Endothelial cell of umbilical vein (primary cell): ENCODE measurements around the gene CALHM6. TPM values are rescaled to one million over a fixed set of nuclear protein-coding genes. Genes with fewer than 3 reads are reported as not detected.

ENCODE experiments used
- BruUV-seq: library from RNA; stranded (reverse); fragments of 400-500 nt; replicated peaks from 2 replicates; lab custom pipeline; 2021; lab: Mats Ljungman, UMichigan
- CTCF ChIA-PET: fragments of 300-600, 350-600 bp; sonication (Branson Sonifier 250); formaldehyde crosslinking; loops from one replicate; lab custom pipeline; 2021; ENCODE audit warnings: antibody characterized with exemption, inconsistent platforms; lab: Charles Lee
- POLR2A ChIA-PET: fragments of 300-600, 350-600 bp; sonication (Branson Sonifier 250); formaldehyde crosslinking; loops from one replicate; lab custom pipeline; 2021; ENCODE audit warnings: antibody characterized with exemption, inconsistent platforms; lab: Charles Lee
- DNase-seq: peaks from one replicate; pipeline ENCODE4 v3.0.0-alpha.2; 2011; ENCODE audit warnings: low read depth, low spot score
- FAIRE-seq: peaks from 2 replicates; lab custom pipeline; 2011; peaks lifted over from hg19 to GRCh38; lab: Jason Lieb, UNC
- H2AFZ ChIP-seq: 2 replicates; pipeline ENCODE4 v1.6.0; 2012; ENCODE audit warnings: low read depth, low read length, control low read depth, inconsistent platforms
- H3K27ac ChIP-seq: 2 replicates; pipeline ENCODE4 v1.5.1; 2011; ENCODE audit warnings: low read depth, mild to moderate bottlenecking, control low read depth, low read length, moderate library complexity; ENCODE audit not compliant: insufficient read depth
- H3K27me3 ChIP-seq, 2 experiments: 2 replicates each; pipeline versions ENCODE4 v1.6.0 to v1.6.1; 2011; ENCODE audit warnings: low read length in 2 of 2, mixed read lengths in 1 of 2; ENCODE audit not compliant: control insufficient read depth in 2 of 2, insufficient read depth in 2 of 2
- H3K36me3 ChIP-seq, 2 experiments: 2 replicates in 1 of 2; 3 replicates in 1 of 2; pipeline ENCODE4 v1.5.1; 2011; ENCODE audit warnings: low read length in 2 of 2, mild to moderate bottlenecking in 1 of 2, moderate library complexity in 1 of 2; ENCODE audit not compliant: control insufficient read depth in 2 of 2, insufficient read depth in 2 of 2; ENCODE audit errors: extremely low read depth in 1 of 2
- H3K4me1 ChIP-seq: 3 replicates; pipeline ENCODE4 v1.5.1; 2011; ENCODE audit warnings: mild to moderate bottlenecking, low read length; ENCODE audit not compliant: control insufficient read depth, insufficient read depth; ENCODE audit errors: extremely low read depth
- H3K4me2 ChIP-seq: 2 replicates; pipeline ENCODE4 v1.6.1; 2011; ENCODE audit warnings: low read length, control low read depth, mixed read lengths; ENCODE audit not compliant: insufficient read depth
- H3K4me3 ChIP-seq, 3 experiments: fragments of 200-600 bp in 1 of 3; sonication (generic), shearing (Covaris generic) in 1 of 3; replicated peaks in 1 of 3; 2 replicates each; pipeline ENCODE4 v1.5.1; 2011 to 2016; ENCODE audit warnings: control low read depth in 3 of 3, low read length in 3 of 3, mild to moderate bottlenecking in 2 of 3, inconsistent platforms in 1 of 3, low read depth in 1 of 3, moderate library complexity in 1 of 3; ENCODE audit not compliant: insufficient read depth in 1 of 3
- H3K79me2 ChIP-seq: 2 replicates; pipeline ENCODE4 v1.6.0; 2012; ENCODE audit warnings: low read length, inconsistent platforms; ENCODE audit not compliant: control insufficient read depth, insufficient read depth
- H3K9ac ChIP-seq: replicated peaks from 2 replicates; pipeline ENCODE3; 2011; ENCODE audit warnings: low read length, control low read depth; ENCODE audit not compliant: insufficient read depth; ENCODE audit errors: extremely low read depth
- H3K9me1 ChIP-seq: replicated peaks from 3 replicates; pipeline ENCODE4 v1.6.0; 2011; ENCODE audit warnings: mild to moderate bottlenecking, low read length; ENCODE audit not compliant: control insufficient read depth, insufficient read depth; ENCODE audit errors: extremely low read depth
- H3K9me3 ChIP-seq: replicated peaks from 2 replicates; pipeline ENCODE4 v1.5.1; 2012; ENCODE audit warnings: low read length, inconsistent platforms; ENCODE audit not compliant: control insufficient read depth, insufficient read depth
- H4K20me1 ChIP-seq: replicated peaks from 2 replicates; pipeline ENCODE3; 2011; ENCODE audit warnings: mild to moderate bottlenecking, low read length; ENCODE audit not compliant: control insufficient read depth, insufficient read depth; ENCODE audit errors: extremely low read depth
- EZH2 ChIP-seq: IDR thresholded peaks from 2 replicates; pipeline ENCODE4 v1.6.1; 2012; ENCODE audit warnings: borderline replicate concordance, low read depth, mild to moderate bottlenecking, moderate library complexity, low read length, inconsistent platforms; ENCODE audit not compliant: severe bottlenecking
- FOS ChIP-seq: IDR thresholded peaks from 2 replicates; pipeline ENCODE4 v1.6.1; 2011; ENCODE audit warnings: mild to moderate bottlenecking, low read length, moderate library complexity, borderline replicate concordance; ENCODE audit not compliant: insufficient read depth
- GATA2 ChIP-seq: IDR thresholded peaks from 2 replicates; pipeline ENCODE4 v1.7.0; 2011; ENCODE audit warnings: low read depth, mild to moderate bottlenecking, moderate library complexity, mixed read lengths, low read length; ENCODE audit not compliant: insufficient read length, insufficient read depth
- JUN ChIP-seq: IDR thresholded peaks from 2 replicates; pipeline ENCODE4 v1.6.1; 2011; ENCODE audit warnings: borderline replicate concordance, low read depth; ENCODE audit not compliant: insufficient read length, insufficient read depth
- MYC ChIP-seq: IDR thresholded peaks from one replicate; pipeline ENCODE4 v1.6.1; 2011; ENCODE audit warnings: mild to moderate bottlenecking, low read depth, low read length
- POLR2A ChIP-seq: IDR thresholded peaks from 2 replicates; pipeline ENCODE4 v1.6.1; 2012; ENCODE audit warnings: low read depth, mild to moderate bottlenecking, control low read depth, low read length
- POLR2AphosphoS5 ChIP-seq: IDR thresholded peaks from 2 replicates; pipeline ENCODE4 v1.6.1; 2012; ENCODE audit warnings: low read depth, mild to moderate bottlenecking, control low read depth, low read length, moderate library complexity; ENCODE audit not compliant: insufficient read depth
- dilution Hi-C: fragments of 300-500 bp; cut with MboI; formaldehyde crosslinking; loops from one replicate; pipeline ENCODE4 v1.15.0; 2019; ENCODE audit warnings: low sequenced_read_pairs; ENCODE audit not compliant: extremely low pct_ligation_motif_present
- intact Hi-C: fragments of 100-400 bp; cut with micrococcal nuclease; formaldehyde crosslinking; loops from one replicate; pipeline ENCODE4 v1.10.0; 2022
- polyA plus RNA-seq, 4 experiments: library from polyadenylated mRNA; depleted of rRNA in 3 of 4; stranded (reverse) in 3 of 4; unstranded in 1 of 4; fragments of >200 nt; gene quantifications; 2 replicates each; pipeline versions ENCODE4 v1.2.1 to v1.2.3, GENCODE V29; 2011 to 2012; ENCODE audit warnings: missing spikeins in 1 of 4
- total RNA-seq: library from RNA; stranded (reverse); gene quantifications from 2 replicates; pipeline ENCODE4 v1.2.3, GENCODE V29; 2021
- TF ChIP-seq, protein P1 (sequence below): IDR thresholded peaks from 2 replicates; pipeline ENCODE4 v1.6.1; 2011; ENCODE audit not compliant: insufficient read depth, insufficient read length
- TF ChIP-seq, protein P2 (sequence below), 2 donors: IDR thresholded peaks; 1 replicate in 1 of 2; 2 replicates in 1 of 2; pipeline ENCODE4 v1.5.1; 2011; ENCODE audit warnings: low read length in 2 of 2, mild to moderate bottlenecking in 2 of 2, moderate library complexity in 2 of 2, control low read depth in 1 of 2, inconsistent platforms in 1 of 2, low read depth in 1 of 2; ENCODE audit not compliant: insufficient read depth in 1 of 2; ENCODE audit errors: extremely low read depth in 1 of 2

Gene CALHM6
- total and polyA plus RNA-seq, 2 donors (not counting 3 experiments of a cell fraction or from before 2014, with no cell fraction given), result 0.08 TPM; not detected in 1

DNA sequence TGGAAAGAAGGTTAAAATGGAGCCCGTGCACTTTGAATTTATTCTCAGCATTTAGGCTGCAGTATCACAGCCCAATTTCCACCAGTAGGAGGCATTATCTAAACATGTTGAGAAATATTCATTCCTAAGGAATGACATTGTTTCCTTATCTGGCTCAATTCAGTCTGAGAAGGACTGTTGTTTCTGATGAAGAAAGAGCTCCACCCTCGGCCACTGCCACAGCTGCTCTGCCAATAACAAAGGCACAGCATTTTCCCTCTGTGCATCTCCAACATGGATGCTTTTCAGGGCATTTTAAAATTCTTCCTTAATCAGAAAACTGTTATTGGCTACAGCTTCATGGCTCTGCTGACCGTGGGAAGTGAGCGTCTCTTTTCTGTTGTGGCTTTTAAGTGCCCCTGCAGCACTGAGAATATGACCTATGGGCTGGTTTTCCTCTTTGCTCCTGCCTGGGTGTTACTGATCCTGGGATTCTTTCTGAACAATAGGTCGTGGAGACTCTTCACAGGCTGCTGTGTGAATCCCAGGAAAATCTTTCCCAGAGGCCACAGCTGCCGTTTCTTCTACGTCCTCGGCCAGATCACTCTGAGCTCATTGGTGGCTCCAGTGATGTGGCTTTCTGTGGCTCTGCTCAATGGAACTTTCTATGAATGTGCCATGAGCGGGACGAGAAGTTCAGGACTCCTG lies 50.4 kb downstream of the CALHM6 start, which contains the start of gene CALHM5:
TSS of gene CALHM5 (plus strand) at position 216 of the 687 bp plus-strand sequence. CDS start at position 274, 58 bp downstream.
- intact Hi-C loops, result loop anchor here (1.0 to 5.0 kb wide), 7 partner anchors 17 to 294 kb away; partner anchors contain the start of genes DSE and RWDD1
- H3K79me2 ChIP-seq, result peaks cover 8% of the 10 kb centered on the region
- peaks cover 19% of the 10 kb centered on the region for H3K4me1 ChIP-seq
- H3K4me2 ChIP-seq, result peak within 1 kb of the TSS; percentile 89
- peak within 1 kb of the TSS; percentile 95 for H3K27ac ChIP-seq
- peak within 1 kb of the TSS; percentile 26 to 82 (median 35) for H3K4me3 ChIP-seq
- no peaks in the 10 kb centered on the region for H3K9me1 ChIP-seq
- FAIRE-seq, result peak; percentile 84
- no peaks in the 10 kb centered on the region for H4K20me1 ChIP-seq
- ChIA-PET POLR2A (interaction anchor here (0.7 to 1.2 kb wide), 3 partner anchors 60 to 232 kb away, joined by 3 to 4 read pairs (median 4); partner anchors contain the start of genes DSE, RWDD1 and TSPYL1), CTCF (interaction anchor here (0.6 to 6.2 kb wide), 64 partner anchors 10 to 335 kb away, joined by 3 to 72 read pairs (median 5); partner anchors contain the start of genes CALHM6, DSE, RSPH4A and RWDD1)
- TF ChIP-seq FOS, result no peak
- peak; percentile 46 for TF ChIP-seq GATA2
- TF ChIP-seq, protein P1, sequence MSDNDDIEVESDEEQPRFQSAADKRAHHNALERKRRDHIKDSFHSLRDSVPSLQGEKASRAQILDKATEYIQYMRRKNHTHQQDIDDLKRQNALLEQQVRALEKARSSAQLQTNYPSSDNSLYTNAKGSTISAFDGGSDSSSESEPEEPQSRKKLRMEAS, result no peak
- TF ChIP-seq POLR2AphosphoS5, result no peak
- TF ChIP-seq JUN, result peak; percentile 79
- peak; percentile 67 for TF ChIP-seq POLR2A
- TF ChIP-seq, protein P2, sequence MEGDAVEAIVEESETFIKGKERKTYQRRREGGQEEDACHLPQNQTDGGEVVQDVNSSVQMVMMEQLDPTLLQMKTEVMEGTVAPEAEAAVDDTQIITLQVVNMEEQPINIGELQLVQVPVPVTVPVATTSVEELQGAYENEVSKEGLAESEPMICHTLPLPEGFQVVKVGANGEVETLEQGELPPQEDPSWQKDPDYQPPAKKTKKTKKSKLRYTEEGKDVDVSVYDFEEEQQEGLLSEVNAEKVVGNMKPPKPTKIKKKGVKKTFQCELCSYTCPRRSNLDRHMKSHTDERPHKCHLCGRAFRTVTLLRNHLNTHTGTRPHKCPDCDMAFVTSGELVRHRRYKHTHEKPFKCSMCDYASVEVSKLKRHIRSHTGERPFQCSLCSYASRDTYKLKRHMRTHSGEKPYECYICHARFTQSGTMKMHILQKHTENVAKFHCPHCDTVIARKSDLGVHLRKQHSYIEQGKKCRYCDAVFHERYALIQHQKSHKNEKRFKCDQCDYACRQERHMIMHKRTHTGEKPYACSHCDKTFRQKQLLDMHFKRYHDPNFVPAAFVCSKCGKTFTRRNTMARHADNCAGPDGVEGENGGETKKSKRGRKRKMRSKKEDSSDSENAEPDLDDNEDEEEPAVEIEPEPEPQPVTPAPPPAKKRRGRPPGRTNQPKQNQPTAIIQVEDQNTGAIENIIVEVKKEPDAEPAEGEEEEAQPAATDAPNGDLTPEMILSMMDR (IDR thresholded peaks at IDR 0.05; ENCODE audit: extremely low read depth in 1 of 2, insufficient read depth in 1 of 2, low read depth in 1 of 2, low read length in 2 of 2), result peak; percentile 55 to 67
- no peak for TF ChIP-seq EZH2
- no peak for TF ChIP-seq MYC
- TSS peak; percentile 73 for BruUV-seq
- H3K9me3 ChIP-seq, result no peaks in the 10 kb centered on the region
- peaks cover 7 to 8% of the 10 kb centered on the region in 2 experiments for H3K36me3 ChIP-seq
- H2AFZ ChIP-seq, result peak within 1 kb of the TSS; percentile 82
- H3K27me3 ChIP-seq, result no peaks in the 10 kb centered on the region
- dilution Hi-C loops, result no loop called here
- DNase-seq, result peak; percentile 91
- peak within 1 kb of the TSS; percentile 95 for H3K9ac ChIP-seq
